NCI-H1092 (cell line): Measurements from ENCODE around the gene SOX4.

ENCODE experiments used
- DNase-seq: peaks from one replicate; lab custom pipeline; 2025; lab: John Stamatoyannopoulos, UW

The SOX4 gene

DNA sequence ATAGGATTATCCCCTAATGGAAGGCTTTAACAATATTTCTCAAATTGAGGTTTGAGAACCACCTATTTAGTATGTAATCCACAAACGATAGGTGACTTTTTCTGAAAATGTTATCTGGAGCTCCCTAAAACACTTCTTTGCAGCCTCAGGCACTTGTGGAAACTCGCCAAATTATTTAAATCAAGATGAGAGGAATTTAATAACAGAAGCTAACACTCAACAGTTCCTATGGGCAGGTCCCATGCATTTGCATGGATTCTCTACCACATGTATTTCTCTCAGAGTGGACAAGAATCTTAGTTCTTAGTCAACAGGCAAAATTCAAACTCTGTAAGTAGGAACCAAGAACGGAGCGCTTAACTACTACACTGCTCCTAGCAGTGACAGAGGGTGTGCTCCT is 20.7 kb downstream of the SOX4 start:
- DNase-seq = no peak

DNA sequence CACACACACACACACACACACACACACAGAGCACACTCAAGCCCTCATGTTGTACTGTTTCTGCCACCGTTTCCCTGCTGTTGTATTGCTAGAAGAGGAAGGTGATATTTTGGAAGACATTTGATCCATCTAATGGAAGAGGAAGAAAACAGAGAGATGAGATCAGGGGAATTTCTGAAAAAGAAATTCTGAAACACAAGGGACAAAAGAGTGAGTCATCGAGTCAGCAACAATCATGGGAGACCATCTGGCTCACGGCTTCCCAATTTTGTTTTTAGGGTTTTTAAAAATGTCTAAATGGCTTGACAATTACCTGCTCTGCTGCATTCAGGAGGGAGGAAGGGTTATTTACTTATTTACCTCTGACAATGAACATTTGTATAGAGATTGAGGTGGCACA is 22.0 kb downstream of the SOX4 start:
- no peak for DNase-seq

DNA sequence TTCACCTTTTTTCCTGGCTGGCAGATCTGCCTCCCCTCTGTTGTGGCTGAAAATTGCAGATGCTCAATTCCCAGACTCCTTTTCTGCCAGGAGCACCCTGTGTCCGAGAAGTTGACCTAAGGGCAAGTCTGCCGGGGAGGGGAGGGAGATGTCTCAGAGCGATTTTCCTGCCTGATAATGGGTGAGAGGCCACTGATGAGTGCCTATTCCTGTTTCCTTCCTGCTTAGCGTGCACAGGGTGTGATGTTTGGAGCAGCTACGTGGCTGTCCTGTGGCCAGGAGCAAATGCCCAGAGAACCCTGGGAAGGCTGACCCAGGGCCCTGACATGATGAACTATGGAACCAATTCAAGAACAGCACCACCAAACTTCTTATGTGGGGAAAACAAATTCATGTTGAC is 22.5 kb downstream of the SOX4 start:
- no peak for DNase-seq

DNA sequence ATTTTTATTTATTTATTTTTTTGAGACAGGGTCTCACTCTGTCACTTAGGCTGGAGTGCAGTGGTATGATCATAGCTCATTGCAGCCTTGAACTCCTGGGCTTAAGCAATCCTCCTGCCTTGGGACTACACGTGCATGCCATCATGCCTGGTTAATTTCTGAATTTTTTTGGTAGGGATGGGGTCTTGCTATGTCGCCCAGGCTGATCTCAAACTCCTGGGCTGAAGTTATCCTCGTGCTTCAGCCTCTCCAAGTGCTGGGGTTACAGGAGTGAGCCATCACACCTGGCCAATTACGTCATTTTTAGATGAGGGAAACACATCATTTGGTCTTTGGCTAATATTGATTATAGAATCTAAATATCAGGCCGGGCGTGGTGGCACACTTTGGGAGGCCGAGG is 32.1 kb downstream of the SOX4 start:
- no peak for DNase-seq

DNA sequence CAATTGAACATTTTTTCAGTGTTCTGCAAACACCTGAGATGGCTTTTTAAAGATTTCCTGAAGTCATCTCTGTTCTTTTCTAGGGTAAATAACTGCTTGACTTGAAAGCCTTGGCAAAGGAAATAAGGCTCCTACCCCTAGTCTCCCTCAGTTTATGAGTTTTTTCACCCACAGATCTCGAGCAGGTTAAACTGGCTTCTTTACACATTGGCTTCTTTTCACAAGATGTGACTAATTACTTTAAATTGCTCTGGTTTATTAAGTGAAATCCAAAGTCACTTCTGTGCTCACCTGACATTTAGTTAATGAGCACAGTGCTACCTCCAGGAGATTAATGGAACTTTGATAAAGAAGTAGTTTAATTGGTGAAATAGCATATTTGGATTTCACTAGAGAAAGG is 33.2 kb downstream of the SOX4 start:
- no peak for DNase-seq

DNA sequence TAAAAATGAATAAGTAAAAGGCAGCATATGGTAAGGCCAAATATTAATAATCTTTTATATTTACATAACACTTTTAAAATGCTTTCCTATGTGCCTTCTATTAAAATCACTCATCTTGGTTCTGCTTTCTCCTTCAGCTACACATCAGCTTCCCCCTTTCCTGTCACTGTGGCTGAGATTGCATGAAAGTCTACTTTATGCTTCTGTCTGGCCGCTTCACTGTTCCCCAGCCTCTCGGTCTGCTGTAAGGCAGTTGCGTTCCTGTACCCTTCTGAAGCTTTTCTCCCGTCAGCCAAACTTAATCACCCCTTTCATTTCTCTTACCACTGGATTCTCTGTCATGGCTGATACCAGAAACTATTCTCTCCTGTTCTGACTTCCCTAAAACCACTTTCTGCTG is 34.6 kb downstream of the SOX4 start:
- DNase-seq = no peak

DNA sequence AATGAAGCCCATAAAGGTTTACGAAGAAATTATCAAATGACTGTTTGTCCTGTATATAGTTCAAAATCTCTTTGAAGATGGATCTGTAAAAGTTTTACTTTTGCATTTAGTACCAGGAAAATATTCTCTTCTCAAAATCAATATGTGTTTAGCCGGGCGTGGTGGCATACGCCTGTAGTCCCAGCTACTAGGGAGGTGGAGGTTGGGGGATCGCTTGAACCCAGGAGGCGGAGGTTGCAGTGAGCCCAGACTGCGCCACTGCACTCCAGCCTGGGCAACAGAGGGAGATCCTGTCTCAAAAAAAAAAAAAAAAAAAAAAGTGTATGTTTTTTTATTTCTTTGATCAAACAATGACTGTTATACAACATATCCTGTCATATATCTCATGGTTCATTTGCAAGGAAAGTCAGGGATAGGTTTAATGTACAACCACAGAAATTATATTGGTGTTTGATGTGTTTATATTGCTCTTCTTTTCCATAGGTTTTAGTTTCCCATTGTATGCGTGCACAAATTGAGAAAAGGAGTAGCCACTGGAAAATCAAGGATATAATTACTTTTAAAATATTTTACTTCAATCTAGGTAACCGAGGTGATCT is 40.1 kb downstream of the SOX4 start:
- no peak for DNase-seq

DNA sequence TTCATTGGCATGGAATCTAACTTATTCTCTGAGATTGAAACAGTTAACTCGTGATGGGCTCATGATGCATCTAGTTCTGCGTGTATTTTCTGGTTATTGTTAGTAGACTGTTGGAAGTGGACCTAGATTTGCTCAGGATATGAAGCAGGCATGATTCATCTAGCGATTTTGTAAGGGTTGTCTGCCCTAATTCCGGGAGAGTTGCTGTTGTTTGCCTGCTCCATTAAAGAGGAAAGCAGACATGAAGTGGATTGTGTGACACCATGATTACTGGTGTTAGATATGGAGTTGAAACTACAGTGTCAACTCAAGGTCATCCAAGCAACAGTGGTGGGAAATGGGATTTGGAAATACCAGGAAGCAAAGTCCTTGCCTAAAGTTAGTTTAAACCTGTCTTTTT is 41.0 kb downstream of the SOX4 start:
- DNase-seq = no peak

DNA sequence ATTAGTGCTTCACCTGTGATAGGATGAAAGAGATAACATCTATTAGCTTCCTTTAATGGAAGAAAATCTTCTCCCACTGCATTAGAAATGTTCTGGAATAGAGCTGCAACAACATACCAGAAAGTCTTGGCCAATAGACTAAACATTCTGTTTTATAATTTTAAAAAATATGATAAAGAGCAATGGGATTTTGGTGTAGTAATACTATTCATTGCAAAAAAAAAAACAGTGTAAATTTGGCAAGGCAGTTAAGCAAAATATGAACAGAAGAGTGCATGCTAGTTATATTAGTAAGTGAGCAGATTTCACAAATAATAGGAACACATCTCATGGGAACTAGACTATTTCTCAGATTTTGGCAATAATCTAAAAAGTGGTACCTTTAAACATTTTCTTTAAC is 43.3 kb downstream of the SOX4 start:
- DNase-seq = no peak

DNA sequence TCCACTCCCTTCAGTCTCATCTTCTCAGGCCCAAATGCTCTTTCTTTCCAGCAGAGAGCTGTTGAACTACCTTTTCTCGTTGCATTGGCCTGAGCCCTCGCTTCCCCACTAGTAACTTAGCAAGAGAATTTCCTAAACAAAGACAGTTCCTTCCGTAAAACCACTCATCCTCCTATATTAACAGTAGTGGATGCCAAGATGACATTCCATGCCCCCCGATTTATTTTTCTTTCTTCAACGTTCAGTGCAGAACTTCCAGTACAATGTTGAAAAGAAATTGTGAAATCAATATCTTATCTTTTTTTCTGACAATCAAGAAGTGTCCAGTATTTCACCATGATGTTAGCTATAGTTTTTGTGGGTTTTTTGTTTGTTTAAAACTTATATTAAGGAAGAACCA is 45.8 kb downstream of the SOX4 start:
- no peak for DNase-seq
